Measurements from ENCODE around the gene THPO.

THPO gene

DNA sequence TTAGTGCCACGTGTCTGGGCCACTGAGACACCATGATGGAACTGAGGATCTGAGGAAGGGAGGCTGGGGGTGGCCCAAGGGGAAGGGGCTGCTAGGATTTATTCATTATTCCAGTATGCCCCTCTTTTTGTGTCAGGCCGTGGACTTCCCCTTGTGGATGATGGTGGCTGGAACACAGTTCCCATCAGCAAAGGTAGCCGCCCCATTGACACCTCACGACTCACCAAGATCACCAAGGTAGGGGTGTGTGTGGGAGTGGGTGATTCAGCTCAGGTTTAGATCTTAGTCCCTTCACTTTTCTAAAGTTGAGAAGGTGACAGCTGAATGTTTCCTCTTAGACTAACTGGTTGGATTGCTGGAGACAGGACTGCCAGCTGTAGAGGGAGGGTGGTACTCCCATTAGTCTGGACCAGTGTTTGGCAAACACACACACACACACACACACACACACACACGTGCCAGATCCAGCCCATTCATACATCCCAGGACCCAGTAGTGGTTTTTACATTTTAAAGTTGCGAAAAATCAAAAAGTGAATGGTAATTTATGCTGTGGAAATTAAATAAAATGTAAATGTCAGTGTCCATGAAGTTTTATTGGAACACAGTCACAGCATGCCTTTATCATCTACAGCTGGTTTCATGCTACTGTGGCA lies 52.2 kb downstream of the THPO start:
- Mint-ChIP-seq H3K27ac (peak overlapping the region; percentile 85), H3K4me1 (ENCODE audit: low read depth) (peaks cover 53% of the 10 kb centered on the region), H3K27me3 (no peaks in the 10 kb centered on the region), H3K36me3 (ENCODE audit: low read depth) (peaks cover 94% of the 10 kb centered on the region), H3K4me3 (no peak overlapping the region), H3K9me3 (no peaks in the 10 kb centered on the region)

DNA sequence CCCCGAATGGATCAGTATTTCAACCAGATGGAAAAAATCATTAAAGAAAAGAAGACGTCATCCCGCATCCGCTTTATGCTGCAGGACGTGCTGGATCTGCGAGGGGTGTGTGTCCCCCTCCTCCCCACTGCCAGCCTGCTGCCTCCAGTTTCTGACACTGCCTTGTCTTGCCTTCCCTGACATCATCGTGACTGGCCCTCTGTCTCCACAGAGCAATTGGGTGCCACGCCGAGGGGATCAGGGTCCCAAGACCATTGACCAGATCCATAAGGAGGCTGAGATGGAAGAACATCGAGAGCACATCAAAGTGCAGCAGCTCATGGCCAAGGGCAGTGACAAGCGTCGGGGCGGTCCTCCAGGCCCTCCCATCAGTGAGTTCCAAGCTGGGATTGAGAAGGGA lies 52.7 kb downstream of the THPO start:
- Mint-ChIP-seq H3K4me1 (ENCODE audit: low read depth) (peaks cover 53% of the 10 kb centered on the region), H3K27ac (peak overlapping the region; percentile 85), H3K9me3 (no peaks in the 10 kb centered on the region)

DNA sequence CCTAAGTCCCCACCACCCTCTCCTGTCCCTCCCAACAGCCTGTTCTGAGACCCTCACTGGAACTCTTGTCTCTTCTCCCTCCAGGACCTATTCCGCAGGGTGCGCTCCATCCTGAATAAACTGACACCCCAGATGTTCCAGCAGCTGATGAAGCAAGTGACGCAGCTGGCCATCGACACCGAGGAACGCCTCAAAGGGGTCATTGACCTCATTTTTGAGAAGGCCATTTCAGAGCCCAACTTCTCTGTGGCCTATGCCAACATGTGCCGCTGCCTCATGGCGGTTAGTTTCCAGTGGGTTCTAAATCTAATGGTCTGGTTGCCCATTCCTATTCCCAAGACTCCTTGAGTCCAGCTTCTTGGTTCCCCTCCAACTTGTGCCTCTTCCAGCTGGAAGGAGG lies 54.3 kb downstream of the THPO start:
- Mint-ChIP-seq H3K9me3 (no peaks in the 10 kb centered on the region), H3K27me3 (no peaks in the 10 kb centered on the region), H3K4me3 (no peak overlapping the region), H3K4me1 (ENCODE audit: low read depth) (peaks cover 54% of the 10 kb centered on the region), H3K36me3 (ENCODE audit: low read depth) (peaks cover 93% of the 10 kb centered on the region), H3K27ac (no peak overlapping the region)

More for the DNA sequence above, 52.7 kb downstream of the THPO start:
- Mint-ChIP-seq H3K36me3 (ENCODE audit: low read depth) (peaks cover 95% of the 10 kb centered on the region), H3K27me3 (no peaks in the 10 kb centered on the region), H3K4me3 (no peak overlapping the region)

DNA sequence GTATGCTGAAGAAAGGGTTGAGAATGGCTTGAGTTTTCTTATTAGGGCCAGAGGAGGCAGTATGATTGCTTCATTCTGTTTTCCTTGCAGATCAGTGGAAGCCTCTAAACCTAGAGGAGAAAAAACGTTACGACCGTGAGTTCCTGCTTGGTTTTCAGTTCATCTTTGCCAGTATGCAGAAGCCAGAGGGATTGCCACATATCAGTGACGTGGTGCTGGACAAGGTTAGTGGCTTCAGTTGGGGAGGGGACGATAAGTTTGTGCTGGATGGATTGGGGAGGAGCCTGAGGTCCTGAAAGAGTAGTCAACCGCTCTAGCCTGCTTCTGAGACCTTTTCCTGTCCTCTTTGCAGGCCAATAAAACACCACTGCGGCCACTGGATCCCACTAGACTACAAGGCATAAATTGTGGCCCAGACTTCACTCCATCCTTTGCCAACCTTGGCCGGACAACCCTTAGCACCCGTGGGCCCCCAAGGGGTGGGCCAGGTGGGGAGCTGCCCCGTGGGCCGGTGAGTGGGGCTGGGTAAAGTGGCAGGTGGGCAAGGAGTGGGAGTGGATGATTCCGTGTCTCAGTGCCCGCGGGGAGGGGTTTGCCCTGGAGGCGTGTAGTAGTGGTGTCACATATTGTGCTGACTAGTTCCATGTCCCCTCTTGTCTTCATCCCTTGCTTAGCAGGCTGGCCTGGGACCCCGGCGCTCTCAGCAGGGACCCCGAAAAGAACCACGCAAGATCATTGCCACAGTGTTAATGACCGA lies 55.1 kb downstream of the THPO start:
- H3K4me1 Mint-ChIP-seq (ENCODE audit: low read depth): peaks cover 58% of the 10 kb centered on the region
- no peak overlapping the region for H3K4me3 Mint-ChIP-seq
- H3K36me3 Mint-ChIP-seq (ENCODE audit: low read depth): peaks cover 90% of the 10 kb centered on the region
- no peak overlapping the region for H3K27ac Mint-ChIP-seq
- H3K9me3 Mint-ChIP-seq: no peaks in the 10 kb centered on the region
- no peaks in the 10 kb centered on the region for H3K27me3 Mint-ChIP-seq
